ENCODE results near the gene ACR.
"Not testable (repeated sequence)": the region's sequence is repeated elsewhere in the genome, so short reads cannot be mapped to it uniquely, and the experiment has no call there.

The ACR gene

DNA sequence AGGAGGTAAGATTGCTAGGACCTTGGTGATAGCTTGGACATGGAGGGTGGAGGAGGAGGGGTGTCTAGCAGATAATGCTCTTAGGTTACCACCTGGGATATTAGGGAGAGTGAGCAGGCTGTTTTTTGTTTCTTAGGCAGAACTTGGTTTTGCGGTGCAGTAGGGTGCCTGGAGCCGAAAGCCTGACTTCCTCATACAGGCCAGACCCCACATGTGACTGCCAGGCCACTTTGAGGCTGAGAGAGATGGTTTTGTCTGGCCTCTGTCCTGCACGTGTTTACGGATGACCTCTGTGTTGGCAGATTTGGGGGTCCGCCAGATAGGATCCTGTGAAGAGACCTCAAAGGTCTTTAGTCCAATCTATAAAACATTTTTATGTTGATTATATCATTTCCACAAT, 47.3 kb downstream of the ACR start:
- H4K20me1 ChIP-seq (ENCODE audit: control insufficient read depth, insufficient read depth, low read depth, low read length); H3K4me3 ChIP-seq (ENCODE audit: low read length); H3K9me3 ChIP-seq (ENCODE audit: control insufficient read depth, insufficient read depth, low read length); H3K36me3 ChIP-seq (ENCODE audit: control insufficient read depth, low read length); H3K9me2 ChIP-seq (replicated peaks; ENCODE audit: control insufficient read depth, low read length); H3K4me2 ChIP-seq (ENCODE audit: low read length); H3F3A ChIP-seq (ENCODE audit: control insufficient read depth, insufficient read depth); H3K79me2 ChIP-seq (ENCODE audit: control insufficient read depth, low read length); H3K4me1 ChIP-seq (ENCODE audit: control insufficient read depth, low read length); H3K27ac ChIP-seq (ENCODE audit: low read depth, low read length); H3K27me3 ChIP-seq (ENCODE audit: control insufficient read depth, low read length): not testable (repeated sequence)

DNA sequence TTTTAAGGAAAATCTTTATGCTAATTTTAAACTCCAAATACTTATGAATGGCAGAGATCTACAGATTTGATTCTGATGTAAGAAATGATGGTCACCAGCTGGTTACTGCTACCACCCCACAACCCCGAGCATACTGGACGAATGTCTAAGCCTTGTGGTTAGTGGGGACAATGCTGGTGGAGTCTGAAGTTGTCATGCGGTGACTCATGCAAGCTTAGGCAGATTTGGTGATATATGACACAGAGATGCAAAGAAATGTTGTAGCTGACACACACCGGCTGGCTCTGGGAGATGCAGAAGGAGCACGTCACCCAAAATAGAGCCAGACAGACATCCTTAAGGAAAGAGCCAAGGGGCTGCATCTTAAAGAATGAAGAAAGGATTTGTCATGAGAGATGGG, 48.9 kb downstream of the ACR start:
- not testable (repeated sequence) for H3K4me3 ChIP-seq (ENCODE audit: low read length); H3K36me3 ChIP-seq (ENCODE audit: control insufficient read depth, low read length)

More for the DNA sequence above, 48.9 kb downstream of the ACR start:
- not testable (repeated sequence) for H3K27me3 ChIP-seq (ENCODE audit: control insufficient read depth, low read length); H3K27ac ChIP-seq (ENCODE audit: low read depth, low read length); H3K4me1 ChIP-seq (ENCODE audit: control insufficient read depth, low read length); H3K4me2 ChIP-seq (ENCODE audit: low read length); H3K79me2 ChIP-seq (ENCODE audit: control insufficient read depth, low read length); H3K9me3 ChIP-seq (ENCODE audit: control insufficient read depth, insufficient read depth, low read length); H3F3A ChIP-seq (ENCODE audit: control insufficient read depth, insufficient read depth); H3K9me2 ChIP-seq (replicated peaks; ENCODE audit: control insufficient read depth, low read length); H4K20me1 ChIP-seq (ENCODE audit: control insufficient read depth, insufficient read depth, low read depth, low read length)

All from DOHH2 (cell line).